ENCODE measurements around the gene CDKAL1. TPM values are rescaled to one million over a fixed set of nuclear protein-coding genes. Genes with fewer than 3 reads are reported as not detected.
"Not testable (repeated sequence)": the region's sequence is repeated elsewhere in the genome, so short reads cannot be mapped to it uniquely, and the experiment has no call there.

The CDKAL1 gene
- total and polyA plus RNA-seq, 2 donors from 2014 or later = 4.6 to 20.2 TPM

DNA sequence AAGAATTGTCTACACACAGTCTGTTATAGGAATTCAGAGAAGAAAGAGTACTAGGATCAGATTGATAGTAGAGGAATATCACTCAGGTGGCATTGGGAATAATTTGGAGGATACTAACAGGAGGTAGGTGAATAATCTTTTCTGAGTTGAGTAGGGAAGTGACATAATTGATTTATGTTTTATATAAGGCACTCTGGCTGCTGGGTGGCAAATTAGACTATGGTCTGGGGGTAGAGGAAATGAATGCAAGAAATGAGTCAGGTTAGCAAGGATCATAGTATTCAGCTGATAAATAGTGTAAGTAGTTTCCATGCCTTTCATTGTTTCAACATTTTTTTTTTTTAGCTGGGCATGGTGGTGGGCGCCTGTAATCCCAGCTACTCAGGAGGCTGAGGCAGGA lies 113.3 kb downstream of the CDKAL1 start:
- Histone ChIP-seq H3K4me3 (ENCODE audit: low read length in 3 of 3) (no peak overlapping the region), H3K27me3 (ENCODE audit: control insufficient read depth, insufficient read depth, low read length) (no peaks in the 10 kb centered on the region), H3K36me3 (ENCODE audit: control insufficient read depth in 2 of 3, insufficient read depth in 3 of 3, low read length in 3 of 3) (no peaks in the 10 kb centered on the region), H3K4me1 (ENCODE audit: control insufficient read depth in 2 of 3, insufficient read depth in 2 of 3, low read depth in 1 of 3, low read length in 3 of 3) (no peaks in the 10 kb centered on the region), H3K9me3 (ENCODE audit: control insufficient read depth in 2 of 3, insufficient read depth in 1 of 3, low read length in 3 of 3) (no peaks in the 10 kb centered on the region), H3K27ac (ENCODE audit: low read depth in 2 of 2, low read length in 2 of 2) (no peak overlapping the region), H3K9ac (ENCODE audit: low read length in 3 of 3) (no peak overlapping the region)
- TF ChIP-seq, protein P1, sequence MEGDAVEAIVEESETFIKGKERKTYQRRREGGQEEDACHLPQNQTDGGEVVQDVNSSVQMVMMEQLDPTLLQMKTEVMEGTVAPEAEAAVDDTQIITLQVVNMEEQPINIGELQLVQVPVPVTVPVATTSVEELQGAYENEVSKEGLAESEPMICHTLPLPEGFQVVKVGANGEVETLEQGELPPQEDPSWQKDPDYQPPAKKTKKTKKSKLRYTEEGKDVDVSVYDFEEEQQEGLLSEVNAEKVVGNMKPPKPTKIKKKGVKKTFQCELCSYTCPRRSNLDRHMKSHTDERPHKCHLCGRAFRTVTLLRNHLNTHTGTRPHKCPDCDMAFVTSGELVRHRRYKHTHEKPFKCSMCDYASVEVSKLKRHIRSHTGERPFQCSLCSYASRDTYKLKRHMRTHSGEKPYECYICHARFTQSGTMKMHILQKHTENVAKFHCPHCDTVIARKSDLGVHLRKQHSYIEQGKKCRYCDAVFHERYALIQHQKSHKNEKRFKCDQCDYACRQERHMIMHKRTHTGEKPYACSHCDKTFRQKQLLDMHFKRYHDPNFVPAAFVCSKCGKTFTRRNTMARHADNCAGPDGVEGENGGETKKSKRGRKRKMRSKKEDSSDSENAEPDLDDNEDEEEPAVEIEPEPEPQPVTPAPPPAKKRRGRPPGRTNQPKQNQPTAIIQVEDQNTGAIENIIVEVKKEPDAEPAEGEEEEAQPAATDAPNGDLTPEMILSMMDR (IDR thresholded peaks at IDR 0.05; ENCODE audit: borderline replicate concordance, extremely low read depth, insufficient read depth) = no peak
- FAIRE-seq (no peak), DNase-seq (no peak)
- intact Hi-C loops (cut with DNase I) = no loop called here

DNA sequence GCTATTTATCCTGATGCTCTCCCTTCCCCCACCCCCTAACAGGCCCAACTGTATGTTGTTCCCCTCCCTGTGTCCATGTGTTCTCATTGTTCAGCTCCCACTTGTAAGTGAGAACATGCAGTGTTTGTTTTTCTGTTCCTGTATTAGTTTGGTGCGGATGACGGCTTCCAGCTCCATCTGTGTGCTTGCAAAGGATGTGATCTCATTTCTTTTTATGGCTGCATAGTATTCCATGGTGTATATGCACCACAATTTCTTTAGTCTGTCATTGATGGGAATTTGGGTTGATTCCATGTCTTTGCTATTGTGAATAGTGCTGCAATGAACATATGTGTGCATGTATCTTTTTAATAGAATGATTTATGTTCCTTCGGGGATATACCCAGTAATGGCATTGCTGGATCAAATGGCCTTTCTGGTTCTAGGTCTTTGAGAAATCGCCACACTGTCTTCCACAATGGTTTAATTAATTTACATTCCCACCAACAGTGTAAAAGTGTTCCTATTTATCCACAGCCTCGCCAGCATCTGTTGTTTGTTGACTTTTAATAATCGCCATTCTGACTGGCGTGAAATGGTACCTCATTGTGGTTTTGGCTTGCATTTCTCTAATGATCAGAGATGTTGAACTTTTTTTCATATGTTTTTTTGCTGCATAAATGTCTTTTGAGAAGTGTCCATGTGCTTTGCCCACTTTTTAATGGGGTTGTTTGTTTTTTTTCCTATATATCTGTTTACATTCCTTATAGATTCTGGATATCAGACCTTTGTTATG lies 115.6 kb downstream of the CDKAL1 start:
- H3K9me3 ChIP-seq (ENCODE audit: control insufficient read depth in 2 of 3, insufficient read depth in 1 of 3, low read length in 3 of 3); FAIRE-seq; intact Hi-C loops (cut with DNase I): not testable (repeated sequence)

DNA sequence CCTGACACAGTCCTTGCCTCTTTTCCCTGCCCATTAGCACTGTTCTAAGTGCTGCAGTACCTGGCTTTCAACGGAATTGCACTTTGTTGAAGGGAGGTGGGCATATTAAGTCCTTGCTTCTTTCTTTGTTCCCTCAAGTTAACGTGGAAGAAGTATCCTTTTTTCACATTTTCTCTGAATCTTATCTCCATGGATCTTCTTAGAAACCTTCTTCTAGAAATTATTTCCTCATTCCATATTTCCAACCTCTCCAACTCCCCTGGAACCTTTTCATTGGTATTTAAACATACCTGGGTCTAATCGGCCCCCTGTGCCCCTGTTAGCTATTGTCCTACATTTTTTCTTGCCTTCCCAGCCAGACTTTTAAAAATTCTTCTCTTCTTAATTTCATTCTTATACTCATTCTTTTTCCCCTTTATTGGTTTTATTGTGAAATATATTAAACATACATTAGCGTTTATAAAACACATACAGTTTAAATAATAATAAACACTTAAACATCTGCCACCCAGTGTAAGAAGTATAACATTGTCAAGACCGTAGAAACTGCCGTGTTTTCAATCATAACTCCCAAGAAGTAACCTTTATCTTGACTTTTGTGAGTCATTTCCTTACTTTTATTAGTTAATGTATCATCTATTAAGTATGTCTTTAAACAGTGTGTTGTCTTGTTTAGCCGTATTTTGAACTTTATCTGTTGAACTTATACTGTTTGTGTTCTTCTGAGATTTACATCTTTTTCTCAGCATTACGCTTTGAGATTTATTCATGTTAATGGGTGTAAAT lies 118.2 kb downstream of the CDKAL1 start:
- peak overlapping the region in 1 of 3 donors; percentile 12 for H3K4me3 ChIP-seq (ENCODE audit: low read length in 3 of 3)
- no peaks in the 10 kb centered on the region for H3K27me3 ChIP-seq (ENCODE audit: control insufficient read depth, insufficient read depth, low read length)
- peak overlapping the region; percentile 55 to 62 for H3K27ac ChIP-seq (ENCODE audit: low read depth in 2 of 2, low read length in 2 of 2)
- H3K4me1 ChIP-seq (ENCODE audit: control insufficient read depth in 2 of 3, insufficient read depth in 2 of 3, low read depth in 1 of 3, low read length in 3 of 3) = no peaks in the 10 kb centered on the region
- intact Hi-C loops (cut with DNase I) = no loop called here
- H3K36me3 ChIP-seq (ENCODE audit: control insufficient read depth in 2 of 3, insufficient read depth in 3 of 3, low read length in 3 of 3) = no peaks in the 10 kb centered on the region
- DNase-seq (peak in 1 of 5 donors; percentile 42), FAIRE-seq (peak; percentile 94)
- TF ChIP-seq, protein P1 (IDR thresholded peaks at IDR 0.05; ENCODE audit: borderline replicate concordance, extremely low read depth, insufficient read depth) = no peak
- no peak overlapping the region for H3K9ac ChIP-seq (ENCODE audit: low read length in 3 of 3)
- no peaks in the 10 kb centered on the region for H3K9me3 ChIP-seq (ENCODE audit: control insufficient read depth in 2 of 3, insufficient read depth in 1 of 3, low read length in 3 of 3)

More for the DNA sequence above, 115.6 kb downstream of the CDKAL1 start:
- H3K4me1 ChIP-seq (ENCODE audit: control insufficient read depth in 2 of 3, insufficient read depth in 2 of 3, low read depth in 1 of 3, low read length in 3 of 3); H3K4me3 ChIP-seq (ENCODE audit: low read length in 3 of 3); H3K27me3 ChIP-seq (ENCODE audit: control insufficient read depth, insufficient read depth, low read length); DNase-seq; H3K36me3 ChIP-seq (ENCODE audit: control insufficient read depth in 2 of 3, insufficient read depth in 3 of 3, low read length in 3 of 3); H3K27ac ChIP-seq (ENCODE audit: low read depth in 2 of 2, low read length in 2 of 2); H3K9ac ChIP-seq (ENCODE audit: low read length in 3 of 3): not testable (repeated sequence)

DNA sequence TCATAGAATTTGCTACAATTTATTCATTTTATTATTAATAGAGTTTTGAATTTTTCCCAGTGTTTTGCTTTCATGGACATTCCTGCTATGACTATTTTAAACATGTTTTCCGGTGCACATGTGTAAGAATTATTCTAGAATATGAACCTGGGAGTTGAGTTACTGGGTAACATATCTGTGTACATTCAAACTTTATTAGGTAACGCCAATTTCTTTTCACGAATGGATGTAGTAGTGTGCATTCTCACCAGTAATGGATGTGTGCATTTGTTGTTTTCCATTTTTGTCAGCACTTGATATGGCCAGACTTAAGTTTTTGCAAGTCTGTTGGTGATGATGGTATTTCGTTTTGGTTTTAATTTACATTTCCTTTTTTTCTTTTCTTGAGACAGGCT lies 118.8 kb downstream of the CDKAL1 start:
- no peak overlapping the region for H3K27ac ChIP-seq (ENCODE audit: low read depth in 2 of 2, low read length in 2 of 2)
- H3K4me3 ChIP-seq (ENCODE audit: low read length in 3 of 3) = peak overlapping the region in 1 of 3 donors; percentile 12
- H3K36me3 ChIP-seq (ENCODE audit: control insufficient read depth in 2 of 3, insufficient read depth in 3 of 3, low read length in 3 of 3) = no peaks in the 10 kb centered on the region
- TF ChIP-seq, protein P1 (IDR thresholded peaks at IDR 0.05; ENCODE audit: borderline replicate concordance, extremely low read depth, insufficient read depth) = no peak
- H3K9ac ChIP-seq (ENCODE audit: low read length in 3 of 3) = no peak overlapping the region
- H3K27me3 ChIP-seq (ENCODE audit: control insufficient read depth, insufficient read depth, low read length) = no peaks in the 10 kb centered on the region
- FAIRE-seq (no peak), DNase-seq (no peak)
- no peaks in the 10 kb centered on the region for H3K9me3 ChIP-seq (ENCODE audit: control insufficient read depth in 2 of 3, insufficient read depth in 1 of 3, low read length in 3 of 3)
- no peaks in the 10 kb centered on the region for H3K4me1 ChIP-seq (ENCODE audit: control insufficient read depth in 2 of 3, insufficient read depth in 2 of 3, low read depth in 1 of 3, low read length in 3 of 3)
- intact Hi-C loops (cut with DNase I) = no loop called here

Measured in kidney (tissue), 14 donors.